GM12891 (cell line): ENCODE data around the gene DDX4.
A peak's percentile ranks its signal among the peaks of the same experiment; 100 is the strongest.
"Not testable (repeated sequence)": the region's sequence is repeated elsewhere in the genome, so short reads cannot be mapped to it uniquely, and the experiment has no call there.

ENCODE experiments used
- DNase-seq: peaks from one replicate; pipeline ENCODE4 v3.0.0; 2011; ENCODE audit warnings: low spot score; ENCODE audit not compliant: insufficient read length
- FAIRE-seq: peaks from 2 replicates; lab custom pipeline; 2011; peaks lifted over from hg19 to GRCh38; lab: Jason Lieb, UNC
- PAX5 ChIP-seq: IDR thresholded peaks from 2 replicates; pipeline ENCODE4 v1.6.1; 2011; ENCODE audit warnings: low read length, moderate library complexity, mild to moderate bottlenecking; ENCODE audit not compliant: insufficient read depth, severe bottlenecking
- POLR2A ChIP-seq: IDR thresholded peaks from 2 replicates; pipeline ENCODE4 v1.6.1; 2011; ENCODE audit warnings: low read depth, low read length, control low read depth
- POLR2AphosphoS5 ChIP-seq: IDR thresholded peaks from 2 replicates; pipeline ENCODE4 v1.6.1; 2011; ENCODE audit warnings: low read depth, low read length, control low read depth
- POU2F2 ChIP-seq: IDR thresholded peaks from 2 replicates; pipeline ENCODE4 v1.6.1; 2011; ENCODE audit warnings: low read depth, mild to moderate bottlenecking, control low read depth, low read length, moderate library complexity
- SPI1 ChIP-seq: IDR thresholded peaks from 2 replicates; pipeline ENCODE4 v1.6.1; 2011; ENCODE audit warnings: low read depth, low read length, control low read depth
- TAF1 ChIP-seq: IDR thresholded peaks from 2 replicates; pipeline ENCODE4 v1.6.1; 2011; ENCODE audit warnings: low read depth, low read length, control low read depth

DDX4 gene

GRCh38 chr5:55706230-55706629 is 31.6 kb upstream of the DDX4 start:
- no peak for TF ChIP-seq POU2F2
- TF ChIP-seq SPI1: no peak
- no peak for DNase-seq
- FAIRE-seq: no peak

- no peak for FAIRE-seq
- TF ChIP-seq TAF1: no peak
- TF ChIP-seq POU2F2: no peak
- TF ChIP-seq PAX5: no peak
- TF ChIP-seq SPI1: no peak
- no peak for TF ChIP-seq POLR2AphosphoS5
- TF ChIP-seq POLR2A: no peak
- DNase-seq: no peak
Measured at GRCh38 chr5:55708732-55709131, 29.1 kb upstream of the DDX4 start.

- no peak for FAIRE-seq
- no peak for TF ChIP-seq POLR2A
- no peak for TF ChIP-seq POLR2AphosphoS5
- no peak for TF ChIP-seq TAF1
- no peak for TF ChIP-seq PAX5
- no peak for TF ChIP-seq POU2F2
- no peak for TF ChIP-seq SPI1
Measured at GRCh38 chr5:55711507-55712022, 26.3 kb upstream of the DDX4 start.

GRCh38 chr5:55712023-55712859 is 25.6 kb upstream of the DDX4 start, which contains the start of gene SLC38A9:
Gene SLC38A9 (minus strand): TSS chr5:55712324. CDS start chr5:55697958, 14,366 bp downstream.
- FAIRE-seq (peak; percentile 94), DNase-seq (peak; percentile 74)
- TF ChIP-seq POU2F2 (0 out of 2 replicates have a peak, but pooled peaks have one; percentile 24), TAF1 (no peak), PAX5 (no peak), POLR2A (0 out of 2 replicates have a peak, but pooled peaks have one; percentile 42), SPI1 (peak; percentile 36; the same call in 1 of the 2 replicates)

More at GRCh38 chr5:55711507-55712022, 26.3 kb upstream of the DDX4 start:
- DNase-seq: no peak

GRCh38 chr5:55713871-55714270 is 24.0 kb upstream of the DDX4 start:
- no peak for DNase-seq
- TF ChIP-seq POLR2A (no peak), PAX5 (no peak), SPI1 (no peak), TAF1 (no peak), POLR2AphosphoS5 (no peak), POU2F2 (no peak)

GRCh38 chr5:55714339-55714738 is 23.5 kb upstream of the DDX4 start:
- TF ChIP-seq PAX5 (no peak), POLR2AphosphoS5 (no peak), SPI1 (no peak), POU2F2 (no peak), POLR2A (no peak), TAF1 (no peak)
- no peak for FAIRE-seq
- no peak for DNase-seq

More at GRCh38 chr5:55713871-55714270, 24.0 kb upstream of the DDX4 start:
- no peak for FAIRE-seq

DNA sequence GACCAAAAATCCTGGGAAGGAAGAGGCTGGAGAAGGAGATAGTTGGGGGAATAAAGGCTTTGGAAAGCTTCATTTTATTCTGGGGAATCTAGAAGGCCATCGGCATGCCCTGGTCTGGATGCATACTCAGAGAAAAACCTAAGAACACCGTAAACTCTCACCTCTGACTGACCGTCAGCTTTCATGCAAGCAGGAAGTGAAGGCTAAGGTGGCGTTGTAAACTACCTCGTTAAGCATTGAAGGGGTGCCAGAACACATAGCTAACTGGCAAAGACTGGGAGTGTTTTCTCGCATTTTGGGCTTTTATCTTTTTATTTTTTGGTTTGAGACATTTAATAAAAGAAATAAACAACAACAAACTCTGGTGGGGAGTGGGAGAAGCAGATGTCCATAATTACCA is 23.1 kb upstream of the DDX4 start:
- TF ChIP-seq SPI1 (no peak), POLR2AphosphoS5 (no peak), PAX5 (no peak), POLR2A (no peak), POU2F2 (no peak), TAF1 (no peak)
- FAIRE-seq (no peak), DNase-seq (no peak)

DNA sequence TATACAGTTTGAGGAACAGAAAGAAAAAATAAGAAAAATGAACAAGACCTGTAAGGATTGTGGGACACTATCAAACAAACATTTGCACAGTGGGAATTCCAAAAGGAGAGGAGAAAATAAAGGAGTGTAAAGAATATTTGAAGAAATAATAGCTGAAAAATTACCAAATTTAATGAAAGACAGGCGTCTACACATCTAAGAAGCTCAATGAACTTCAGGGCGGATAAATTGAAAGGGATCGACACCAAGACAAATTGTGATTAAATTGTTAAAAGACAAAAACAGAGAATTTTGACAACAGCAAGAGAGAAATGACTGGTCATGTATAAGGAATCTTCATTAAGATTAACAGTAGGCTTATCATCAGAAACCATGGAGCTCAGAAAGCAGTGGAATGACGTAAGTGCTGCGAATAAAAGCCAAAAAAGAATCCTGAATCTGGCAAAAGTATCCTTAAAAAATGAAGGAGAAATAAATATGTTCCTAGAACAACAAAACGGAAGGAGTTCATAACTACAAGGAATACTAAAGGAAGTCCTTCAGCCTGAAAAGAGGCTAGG is 22.3 kb upstream of the DDX4 start:
- TF ChIP-seq POLR2A: no peak
- FAIRE-seq (no peak), DNase-seq (no peak)

DNA sequence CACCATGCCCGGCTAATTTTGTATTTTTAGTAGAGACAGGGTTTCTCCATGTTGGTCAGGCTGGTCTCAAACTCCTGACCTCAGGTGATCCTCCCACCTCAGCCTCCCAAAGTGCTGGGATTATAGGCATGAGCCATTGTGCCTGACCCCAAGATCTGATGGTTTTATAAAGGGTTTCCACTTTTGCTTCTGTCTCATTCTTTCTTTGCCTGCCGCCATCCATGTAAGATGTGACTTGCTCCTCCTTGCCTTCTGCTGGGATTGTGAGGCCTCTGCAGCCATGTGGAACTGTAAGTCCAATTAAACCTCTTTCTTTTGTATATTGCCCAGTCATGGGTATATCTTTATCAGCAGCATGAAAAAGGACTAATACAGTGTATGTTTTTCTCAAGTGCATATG is 18.8 kb upstream of the DDX4 start:
- DNase-seq, FAIRE-seq: not testable (repeated sequence)

DNA sequence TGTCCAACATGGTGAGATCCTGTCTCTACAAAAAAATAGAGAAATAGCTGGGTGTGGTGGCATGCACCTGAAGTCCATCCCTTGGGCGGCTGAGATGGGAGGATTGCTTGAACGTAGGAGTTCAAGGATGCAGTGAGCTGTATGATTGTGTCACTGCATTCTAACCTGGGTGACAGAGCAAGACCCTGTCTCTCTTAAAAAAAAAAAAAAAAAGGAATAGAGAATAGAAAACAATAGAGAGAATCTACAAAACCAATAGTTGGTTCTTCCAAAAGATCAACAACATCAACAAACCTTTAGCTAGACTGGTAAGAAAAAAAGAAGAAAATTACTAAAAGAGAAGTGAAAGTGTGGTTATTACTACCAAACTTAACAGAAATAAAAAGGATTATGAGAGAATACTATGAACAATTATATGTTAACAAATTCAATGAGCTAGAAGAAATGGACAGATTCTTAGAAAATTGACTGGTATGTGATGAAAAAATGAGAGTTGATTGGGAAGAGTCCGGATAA is 17.6 kb upstream of the DDX4 start:
- DNase-seq (no peak), FAIRE-seq (no peak)
- TF ChIP-seq PAX5 (no peak), SPI1 (peak; percentile 25; the same call in 1 of the 2 replicates), POLR2AphosphoS5 (no peak), POLR2A (no peak), TAF1 (no peak), POU2F2 (no peak)
